ENCODE results near the gene TRPM3. TPM values are rescaled to one million over a fixed set of nuclear protein-coding genes. Genes with fewer than 3 reads are reported as not detected.

Gene TRPM3
- total RNA-seq, 2 experiments from 2014 or later = not detected

- H3K27me3 Mint-ChIP-seq = peaks cover 2% of the 10 kb centered on the region
- H3K36me3 Mint-ChIP-seq = no peaks in the 10 kb centered on the region
- H3K9me3 Mint-ChIP-seq = no peaks in the 10 kb centered on the region
- POLR2A ChIA-PET = no interaction called here
- DNase-seq = no peak
- no peak overlapping the region for H3K4me3 Mint-ChIP-seq
- ATAC-seq (ENCODE audit: low read depth) = no peak
- H3K4me1 Mint-ChIP-seq = no peaks in the 10 kb centered on the region
- H3K27ac Mint-ChIP-seq = no peak overlapping the region
These were observed 218.7 kb downstream of the TRPM3 start for GRCh38 chr9:70902692-70903131.

DNA sequence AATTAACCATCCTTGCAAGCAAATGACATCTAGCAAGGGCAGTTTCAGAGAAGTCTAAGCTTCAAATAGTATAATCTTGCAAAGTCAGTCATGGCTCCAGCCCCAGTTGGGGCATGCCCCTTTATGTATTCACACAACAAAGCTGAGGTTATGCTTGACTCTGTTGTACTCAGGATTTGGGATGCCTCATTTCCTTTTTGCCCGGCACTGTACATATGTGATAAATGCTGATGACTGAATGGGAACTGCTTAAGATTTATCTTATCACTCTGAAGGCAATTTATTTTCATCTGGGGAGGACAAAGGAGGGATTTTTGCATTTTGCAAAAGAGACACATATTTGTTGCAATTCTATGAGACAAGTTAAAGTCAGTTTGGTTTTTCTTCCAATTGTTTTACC lies 219.2 kb downstream of the TRPM3 start:
- no peak for ATAC-seq (ENCODE audit: low read depth)
- H3K4me1 Mint-ChIP-seq = no peaks in the 10 kb centered on the region
- H3K4me3 Mint-ChIP-seq = no peak overlapping the region

DNA sequence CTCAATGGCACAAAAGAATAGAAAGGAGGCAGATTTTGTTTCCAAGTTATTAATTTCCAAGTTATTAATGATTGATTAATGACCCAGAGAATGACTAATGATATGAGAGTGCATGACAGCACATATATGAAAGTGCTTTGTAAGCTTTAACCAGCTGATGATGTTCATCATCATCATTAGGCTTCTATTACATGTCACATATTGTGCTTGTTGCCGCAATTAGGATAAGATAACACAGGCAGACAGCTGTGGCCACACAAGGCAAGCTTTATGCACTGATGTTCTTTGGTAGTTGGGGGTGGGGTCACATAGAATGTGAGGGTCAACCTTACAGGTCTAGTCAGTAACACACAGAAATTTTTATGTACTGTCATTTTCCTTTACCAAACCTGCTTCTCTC lies 219.7 kb downstream of the TRPM3 start:
- H3K27me3 Mint-ChIP-seq = peaks cover 2% of the 10 kb centered on the region
- H3K4me3 Mint-ChIP-seq = no peak overlapping the region
- no peaks in the 10 kb centered on the region for H3K4me1 Mint-ChIP-seq
- H3K9me3 Mint-ChIP-seq = no peaks in the 10 kb centered on the region
- no peaks in the 10 kb centered on the region for H3K36me3 Mint-ChIP-seq
- POLR2A ChIA-PET = no interaction called here
- no peak for DNase-seq
- no peak overlapping the region for H3K27ac Mint-ChIP-seq
- ATAC-seq (ENCODE audit: low read depth) = no peak

More for the DNA sequence above, 219.2 kb downstream of the TRPM3 start:
- Mint-ChIP-seq H3K27ac (no peak overlapping the region), H3K27me3 (peaks cover 2% of the 10 kb centered on the region), H3K9me3 (no peaks in the 10 kb centered on the region), H3K36me3 (no peaks in the 10 kb centered on the region)
- no peak for DNase-seq
- POLR2A ChIA-PET = no interaction called here

DNA sequence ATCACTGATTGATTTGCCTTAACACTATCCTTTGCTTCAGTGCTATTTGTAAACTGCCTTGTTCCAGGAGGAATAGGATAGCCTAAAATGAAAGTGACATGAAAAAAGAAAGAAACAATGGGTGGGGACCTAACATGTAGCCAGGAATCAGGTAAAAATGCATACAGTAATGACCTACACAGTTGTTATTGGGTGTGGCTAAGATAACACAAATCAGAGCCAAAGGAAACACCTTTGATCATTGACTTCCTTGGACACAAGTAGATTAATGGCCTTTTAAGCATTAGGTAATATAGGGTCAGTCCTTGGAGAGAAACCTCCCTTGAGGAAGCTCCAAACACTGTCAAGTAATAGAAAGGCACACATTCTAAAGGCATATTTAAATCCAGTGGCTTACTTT lies 220.4 kb downstream of the TRPM3 start:
- ATAC-seq (ENCODE audit: low read depth) (no peak), DNase-seq (no peak)
- no peak overlapping the region for H3K4me3 Mint-ChIP-seq
- H3K27me3 Mint-ChIP-seq = peaks cover 2% of the 10 kb centered on the region
- POLR2A ChIA-PET = no interaction called here
- no peaks in the 10 kb centered on the region for H3K4me1 Mint-ChIP-seq
- no peaks in the 10 kb centered on the region for H3K9me3 Mint-ChIP-seq
- no peaks in the 10 kb centered on the region for H3K36me3 Mint-ChIP-seq
- no peak overlapping the region for H3K27ac Mint-ChIP-seq

DNA sequence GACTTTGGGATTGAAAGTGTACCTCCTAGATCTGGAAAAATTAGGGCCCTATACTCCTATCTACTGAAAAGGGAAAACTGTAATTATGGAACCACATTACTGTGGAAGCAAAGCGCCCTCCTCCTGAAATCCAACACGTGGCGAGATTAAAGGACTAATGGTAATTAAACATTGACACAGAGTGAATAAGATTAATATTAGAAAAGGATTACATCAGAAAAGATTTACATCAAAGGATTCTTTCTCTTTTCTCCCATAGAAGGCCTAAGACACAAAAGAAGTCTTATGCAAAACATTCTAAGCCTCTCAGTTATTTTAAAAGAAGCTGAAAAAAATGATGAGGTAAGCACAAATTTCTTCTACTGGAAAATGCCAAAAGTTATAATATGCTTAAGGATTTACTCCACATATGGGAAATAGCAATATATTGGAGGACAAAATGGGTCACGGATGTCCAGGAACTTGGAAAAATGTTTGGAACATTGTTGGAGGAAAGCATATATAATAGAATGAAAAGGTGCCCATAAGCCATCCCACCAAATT lies 227.8 kb downstream of the TRPM3 start:
- DNase-seq (no peak), ATAC-seq (ENCODE audit: low read depth) (no peak)
- Mint-ChIP-seq H3K36me3 (no peaks in the 10 kb centered on the region), H3K4me1 (no peaks in the 10 kb centered on the region), H3K4me3 (no peak overlapping the region), H3K27me3 (no peaks in the 10 kb centered on the region), H3K9me3 (no peaks in the 10 kb centered on the region), H3K27ac (no peak overlapping the region)
- POLR2A ChIA-PET = no interaction called here

GRCh38 chr9:70888471-70888870 lies 232.9 kb downstream of the TRPM3 start:
- no peaks in the 10 kb centered on the region for H3K27me3 Mint-ChIP-seq
- no peaks in the 10 kb centered on the region for H3K9me3 Mint-ChIP-seq
- DNase-seq (no peak), ATAC-seq (ENCODE audit: low read depth) (no peak)
- POLR2A ChIA-PET = no interaction called here
- H3K36me3 Mint-ChIP-seq = no peaks in the 10 kb centered on the region
- H3K27ac Mint-ChIP-seq = no peak overlapping the region
- H3K4me3 Mint-ChIP-seq = no peak overlapping the region
- H3K4me1 Mint-ChIP-seq = no peaks in the 10 kb centered on the region

DNA sequence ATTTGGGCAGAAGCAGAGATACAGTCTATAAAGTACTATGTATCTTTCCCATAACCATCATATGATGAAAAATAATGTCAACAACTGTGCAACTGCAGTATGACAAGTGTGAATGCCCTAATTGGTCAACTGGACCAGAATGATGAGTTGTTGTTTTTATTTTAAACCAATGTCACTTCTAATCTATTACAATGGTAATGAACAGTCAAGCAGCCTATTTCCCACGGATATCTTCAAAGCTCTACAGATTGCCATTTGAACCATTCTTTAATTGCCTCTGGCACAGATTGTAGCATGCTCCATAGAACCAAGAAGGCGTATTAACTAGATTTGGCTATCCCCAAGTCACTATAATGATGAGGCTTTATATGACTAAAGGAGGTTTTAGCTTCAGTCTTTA lies 233.6 kb downstream of the TRPM3 start:
- POLR2A ChIA-PET = no interaction called here
- no peaks in the 10 kb centered on the region for H3K9me3 Mint-ChIP-seq
- H3K27ac Mint-ChIP-seq = no peak overlapping the region
- ATAC-seq (ENCODE audit: low read depth) (no peak), DNase-seq (no peak)
- H3K4me1 Mint-ChIP-seq = no peaks in the 10 kb centered on the region
- no peak overlapping the region for H3K4me3 Mint-ChIP-seq
- H3K27me3 Mint-ChIP-seq = no peaks in the 10 kb centered on the region
- H3K36me3 Mint-ChIP-seq = no peaks in the 10 kb centered on the region

DNA sequence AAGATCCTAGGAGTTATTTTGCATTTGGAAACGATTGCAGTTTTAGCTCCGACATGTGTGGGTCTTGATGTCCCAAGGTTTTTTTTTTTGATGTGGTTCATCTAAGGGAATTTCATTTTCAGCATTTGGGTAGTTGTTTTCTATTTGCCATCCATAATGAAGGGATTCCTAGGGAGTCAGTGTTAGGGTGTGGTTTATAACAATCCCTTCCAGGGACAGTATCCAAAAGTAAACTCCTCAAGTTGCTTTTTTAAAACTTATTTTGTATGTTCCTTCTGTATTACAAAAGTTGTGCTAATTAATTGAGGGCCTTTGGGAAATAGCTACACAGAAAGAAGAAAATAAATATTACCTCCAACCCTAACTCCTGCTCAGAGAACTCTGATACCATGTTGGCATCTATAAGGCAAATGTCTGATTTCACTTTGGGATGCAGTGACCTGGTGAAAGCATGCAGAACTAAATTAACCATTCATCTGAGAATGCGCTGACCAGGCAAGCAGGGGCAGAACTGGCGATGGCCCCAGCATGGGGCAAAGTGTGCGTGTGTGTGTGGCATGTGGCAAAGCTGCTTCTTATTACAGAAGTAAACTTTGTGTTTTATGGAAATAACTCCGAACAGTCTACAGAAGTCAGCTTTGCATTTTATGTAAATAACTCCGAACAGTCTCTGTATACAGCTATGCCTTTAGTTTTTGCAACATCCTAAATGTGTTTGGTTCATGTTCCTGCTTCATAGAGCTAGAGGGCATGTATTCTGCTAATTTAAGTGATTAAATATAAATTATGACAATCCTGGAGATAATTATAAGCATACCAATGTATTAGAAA lies 237.2 kb downstream of the TRPM3 start:
- Mint-ChIP-seq H3K4me3 (no peak overlapping the region), H3K9me3 (no peaks in the 10 kb centered on the region), H3K27me3 (no peaks in the 10 kb centered on the region), H3K4me1 (no peaks in the 10 kb centered on the region), H3K27ac (no peak overlapping the region), H3K36me3 (no peaks in the 10 kb centered on the region)
- POLR2A ChIA-PET = no interaction called here
- ATAC-seq (ENCODE audit: low read depth) = no peak
- no peak for DNase-seq

DNA sequence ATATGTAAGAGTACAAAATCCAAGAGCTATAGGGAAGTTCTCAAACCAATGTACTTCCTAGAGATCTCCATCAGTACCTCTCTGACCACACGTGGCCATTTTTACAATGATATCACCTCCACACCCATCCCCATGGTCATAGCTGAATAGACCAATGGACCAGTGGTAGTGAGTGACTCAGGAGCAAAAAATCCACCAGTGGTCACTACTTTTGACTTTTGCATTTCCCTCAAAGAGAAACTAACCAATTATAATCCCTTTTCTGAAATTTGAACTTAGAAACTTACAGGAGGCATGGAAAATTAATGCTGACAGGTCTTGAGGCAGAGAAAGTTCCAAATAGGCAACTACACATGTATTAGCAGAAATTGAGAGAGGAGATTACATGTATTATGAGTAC lies 238.4 kb downstream of the TRPM3 start:
- no peak overlapping the region for H3K4me3 Mint-ChIP-seq
- POLR2A ChIA-PET = no interaction called here
- ATAC-seq (ENCODE audit: low read depth) (no peak), DNase-seq (no peak)
- no peaks in the 10 kb centered on the region for H3K36me3 Mint-ChIP-seq
- no peaks in the 10 kb centered on the region for H3K4me1 Mint-ChIP-seq
- no peaks in the 10 kb centered on the region for H3K9me3 Mint-ChIP-seq
- H3K27ac Mint-ChIP-seq = no peak overlapping the region
- H3K27me3 Mint-ChIP-seq = no peaks in the 10 kb centered on the region

- Mint-ChIP-seq H3K27me3 (no peaks in the 10 kb centered on the region), H3K9me3 (no peaks in the 10 kb centered on the region), H3K4me3 (no peak overlapping the region), H3K4me1 (no peaks in the 10 kb centered on the region), H3K27ac (no peak overlapping the region), H3K36me3 (no peaks in the 10 kb centered on the region)
- ATAC-seq (ENCODE audit: low read depth) (no peak), DNase-seq (no peak)
- POLR2A ChIA-PET = no interaction called here
These were observed 240.1 kb downstream of the TRPM3 start for GRCh38 chr9:70881333-70881732.

GRCh38 chr9:70880535-70880934 lies 240.9 kb downstream of the TRPM3 start:
- no peak for ATAC-seq (ENCODE audit: low read depth)
- Mint-ChIP-seq H3K36me3 (no peaks in the 10 kb centered on the region), H3K4me1 (no peaks in the 10 kb centered on the region), H3K9me3 (no peaks in the 10 kb centered on the region), H3K4me3 (no peak overlapping the region), H3K27me3 (no peaks in the 10 kb centered on the region), H3K27ac (no peak overlapping the region)
- POLR2A ChIA-PET = no interaction called here
- no peak for DNase-seq

DNA sequence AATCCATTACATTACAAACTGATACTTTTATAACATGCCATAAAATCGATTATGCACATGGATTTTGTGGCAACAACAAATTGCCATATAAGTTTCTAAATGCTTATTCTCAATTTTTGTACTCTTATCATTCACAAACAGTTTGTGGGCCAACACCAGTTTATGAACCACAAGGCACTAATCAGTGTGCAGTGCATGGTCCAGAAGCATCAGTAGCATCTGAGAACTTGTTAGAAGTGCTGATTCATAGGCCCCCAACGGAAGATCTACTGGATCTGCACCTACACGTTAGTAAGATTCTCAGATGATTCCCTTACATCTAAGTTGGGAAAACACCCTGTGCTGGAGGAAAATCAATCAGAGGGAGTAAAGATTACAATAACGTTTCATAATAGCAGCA lies 242.8 kb downstream of the TRPM3 start:
- no peaks in the 10 kb centered on the region for H3K9me3 Mint-ChIP-seq
- H3K27ac Mint-ChIP-seq = no peak overlapping the region
- no peaks in the 10 kb centered on the region for H3K27me3 Mint-ChIP-seq
- H3K36me3 Mint-ChIP-seq = no peaks in the 10 kb centered on the region
- no peak overlapping the region for H3K4me3 Mint-ChIP-seq
- H3K4me1 Mint-ChIP-seq = no peaks in the 10 kb centered on the region
- DNase-seq = no peak
- ATAC-seq (ENCODE audit: low read depth) = no peak
- POLR2A ChIA-PET = no interaction called here

DNA sequence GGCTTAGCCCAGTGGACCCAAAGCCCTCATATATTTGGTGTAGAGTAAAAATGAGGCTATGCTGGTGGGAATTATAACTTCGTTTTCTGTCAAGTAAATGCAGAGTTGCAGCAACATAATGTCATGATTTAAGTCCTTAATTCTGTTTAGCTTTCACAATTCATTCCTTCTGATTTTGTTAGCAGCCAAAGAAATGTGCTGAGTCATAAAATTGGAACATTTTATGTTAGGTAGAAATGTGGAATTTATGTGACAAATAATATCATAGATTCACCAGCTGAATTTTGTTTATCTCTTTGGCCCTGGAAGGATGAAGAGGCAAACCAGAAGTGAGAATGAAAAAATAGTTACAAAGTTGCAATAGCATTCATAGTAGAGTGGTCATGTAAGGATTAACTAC lies 247.0 kb downstream of the TRPM3 start:
- no peaks in the 10 kb centered on the region for H3K4me1 Mint-ChIP-seq
- H3K4me3 Mint-ChIP-seq = no peak overlapping the region
- H3K27ac Mint-ChIP-seq = no peak overlapping the region
- ATAC-seq (ENCODE audit: low read depth) (no peak), DNase-seq (no peak)
- POLR2A ChIA-PET = no interaction called here
- H3K36me3 Mint-ChIP-seq = no peaks in the 10 kb centered on the region
- H3K9me3 Mint-ChIP-seq = no peaks in the 10 kb centered on the region
- peaks cover 3% of the 10 kb centered on the region for H3K27me3 Mint-ChIP-seq

- Mint-ChIP-seq H3K27ac (no peak overlapping the region), H3K4me1 (no peaks in the 10 kb centered on the region), H3K4me3 (no peak overlapping the region), H3K36me3 (no peaks in the 10 kb centered on the region), H3K9me3 (no peaks in the 10 kb centered on the region), H3K27me3 (peaks cover 3% of the 10 kb centered on the region)
- ATAC-seq (ENCODE audit: low read depth) = no peak
- POLR2A ChIA-PET = no interaction called here
- no peak for DNase-seq
These were observed 247.9 kb downstream of the TRPM3 start for GRCh38 chr9:70873506-70873905.

Measured in activated naive CD8-positive, alpha-beta T cell treated with anti-CD3 and anti-CD28 coated beads, Interleukin-2, amount 10 ng/mL, durations not matched to agents 7 days and 5 days (primary cell).